ENCODE results near the gene FAM200B.

The FAM200B gene

DNA sequence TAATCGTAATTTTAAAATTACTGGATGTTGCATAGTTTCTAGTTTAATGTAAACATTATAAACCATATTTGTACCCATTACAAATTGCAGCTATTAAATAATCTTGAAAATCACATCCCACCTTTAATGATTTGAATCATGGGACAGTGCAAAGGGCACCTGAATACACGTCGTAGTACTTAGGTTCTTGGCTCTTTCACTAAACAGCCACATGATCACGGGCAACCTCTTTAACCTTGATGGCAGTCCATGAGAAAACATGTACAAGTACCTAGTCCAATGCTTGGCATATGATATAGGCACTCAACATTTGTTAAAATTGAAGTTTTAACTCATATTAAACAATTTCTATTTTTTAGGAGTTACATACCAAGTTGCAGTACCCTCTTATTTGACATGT lies 14.6 kb upstream of the FAM200B start:
- DNase-seq (ENCODE audit: low read depth): no peak
- no peak overlapping the region for H3K4me3 ChIP-seq (ENCODE audit: low read depth, low read length)
- TF ChIP-seq, protein P1, sequence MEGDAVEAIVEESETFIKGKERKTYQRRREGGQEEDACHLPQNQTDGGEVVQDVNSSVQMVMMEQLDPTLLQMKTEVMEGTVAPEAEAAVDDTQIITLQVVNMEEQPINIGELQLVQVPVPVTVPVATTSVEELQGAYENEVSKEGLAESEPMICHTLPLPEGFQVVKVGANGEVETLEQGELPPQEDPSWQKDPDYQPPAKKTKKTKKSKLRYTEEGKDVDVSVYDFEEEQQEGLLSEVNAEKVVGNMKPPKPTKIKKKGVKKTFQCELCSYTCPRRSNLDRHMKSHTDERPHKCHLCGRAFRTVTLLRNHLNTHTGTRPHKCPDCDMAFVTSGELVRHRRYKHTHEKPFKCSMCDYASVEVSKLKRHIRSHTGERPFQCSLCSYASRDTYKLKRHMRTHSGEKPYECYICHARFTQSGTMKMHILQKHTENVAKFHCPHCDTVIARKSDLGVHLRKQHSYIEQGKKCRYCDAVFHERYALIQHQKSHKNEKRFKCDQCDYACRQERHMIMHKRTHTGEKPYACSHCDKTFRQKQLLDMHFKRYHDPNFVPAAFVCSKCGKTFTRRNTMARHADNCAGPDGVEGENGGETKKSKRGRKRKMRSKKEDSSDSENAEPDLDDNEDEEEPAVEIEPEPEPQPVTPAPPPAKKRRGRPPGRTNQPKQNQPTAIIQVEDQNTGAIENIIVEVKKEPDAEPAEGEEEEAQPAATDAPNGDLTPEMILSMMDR (IDR thresholded peaks at IDR 0.05; ENCODE audit: insufficient read depth, low read depth, low read length, missing control alignments): no peak

- DNase-seq (ENCODE audit: low read depth): no peak
- TF ChIP-seq, protein P1 (IDR thresholded peaks at IDR 0.05; ENCODE audit: insufficient read depth, low read depth, low read length, missing control alignments): no peak
- H3K4me3 ChIP-seq (ENCODE audit: low read depth, low read length): no peak overlapping the region
These were observed 12.8 kb upstream of the FAM200B start for GRCh38 chr4:15668566-15669435.

DNA sequence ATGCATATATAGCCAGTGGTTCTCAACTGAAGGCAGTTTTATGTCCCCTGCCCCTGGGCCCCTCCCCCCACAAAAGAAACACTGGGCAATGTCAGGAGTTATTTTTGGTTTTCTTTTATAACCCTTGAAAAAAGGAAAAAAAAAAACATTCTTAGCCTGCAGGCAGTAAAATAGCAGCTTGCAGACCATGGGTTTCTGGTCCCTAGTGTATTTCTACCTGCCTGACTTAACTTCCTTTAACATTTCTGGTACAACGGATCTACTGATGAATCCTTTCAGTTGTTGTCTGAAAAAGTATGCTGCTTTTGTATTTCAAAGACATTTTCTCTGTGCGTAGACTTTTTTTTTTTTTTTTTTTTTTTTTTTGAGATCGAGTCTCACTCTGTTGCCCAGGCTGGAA lies 11.1 kb upstream of the FAM200B start:
- TF ChIP-seq, protein P1 (IDR thresholded peaks at IDR 0.05; ENCODE audit: insufficient read depth, low read depth, low read length, missing control alignments): no peak
- no peak overlapping the region for H3K4me3 ChIP-seq (ENCODE audit: low read depth, low read length)
- no peak for DNase-seq (ENCODE audit: low read depth)

DNA sequence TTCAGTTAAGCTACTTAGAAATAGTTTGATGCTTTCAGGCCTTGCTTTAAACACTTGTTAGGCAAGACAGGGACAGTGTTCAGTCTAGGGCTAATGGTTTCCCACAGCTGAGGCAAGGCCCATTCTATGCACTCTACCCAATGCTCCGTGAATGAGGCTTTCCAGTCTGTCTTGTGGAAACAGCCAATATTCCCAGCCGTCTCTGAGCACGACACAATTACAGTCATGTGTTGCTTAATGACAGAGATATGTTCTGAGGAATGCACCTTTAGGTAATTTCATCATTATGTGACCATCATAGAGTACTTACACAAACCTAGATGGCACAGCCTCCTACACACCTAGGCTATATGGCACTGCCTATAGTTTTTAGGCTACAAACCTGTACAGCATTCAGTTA lies 9.5 kb upstream of the FAM200B start:
- H3K4me3 ChIP-seq (ENCODE audit: low read depth, low read length): no peak overlapping the region
- DNase-seq (ENCODE audit: low read depth): no peak
- TF ChIP-seq, protein P1 (IDR thresholded peaks at IDR 0.05; ENCODE audit: insufficient read depth, low read depth, low read length, missing control alignments): no peak

- no peak for DNase-seq (ENCODE audit: low read depth)
- no peak overlapping the region for H3K4me3 ChIP-seq (ENCODE audit: low read depth, low read length)
- TF ChIP-seq, protein P1 (IDR thresholded peaks at IDR 0.05; ENCODE audit: insufficient read depth, low read depth, low read length, missing control alignments): no peak
These were observed 8.3 kb upstream of the FAM200B start for GRCh38 chr4:15673337-15673736.

GRCh38 chr4:15674046-15674445 lies 7.6 kb upstream of the FAM200B start:
- DNase-seq (ENCODE audit: low read depth): no peak
- H3K4me3 ChIP-seq (ENCODE audit: low read depth, low read length): no peak overlapping the region
- TF ChIP-seq, protein P1 (IDR thresholded peaks at IDR 0.05; ENCODE audit: insufficient read depth, low read depth, low read length, missing control alignments): no peak

- no peak for DNase-seq (ENCODE audit: low read depth)
- TF ChIP-seq, protein P1 (IDR thresholded peaks at IDR 0.05; ENCODE audit: insufficient read depth, low read depth, low read length, missing control alignments): no peak
- H3K4me3 ChIP-seq (ENCODE audit: low read depth, low read length): no peak overlapping the region
These were observed 6.7 kb upstream of the FAM200B start for GRCh38 chr4:15674926-15675325.
